WTC11 (cell line): ENCODE data around the gene PPP1R14B.

Experiments used
- CREB1 ChIP-seq: sonication (generic); formaldehyde crosslinking; IDR thresholded peaks from 2 replicates; pipeline ENCODE4 v1.8.0; 2023; ENCODE audit warnings: mild to moderate bottlenecking, missing genetic modification reagents
- ELF4 ChIP-seq: sonication (generic); formaldehyde crosslinking; IDR thresholded peaks from 2 replicates; pipeline ENCODE4 v1.8.1; 2022; ENCODE audit warnings: low read depth, mild to moderate bottlenecking, moderate library complexity, missing genetic modification reagents
- JAZF1 ChIP-seq: fragments of 250-450 bp; sonication (Bioruptor Pico); IDR thresholded peaks from 2 replicates; pipeline ENCODE4 v1.9.0; 2021; ENCODE audit warnings: moderate library complexity, mild to moderate bottlenecking, inconsistent platforms
- NFYB ChIP-seq: sonication (generic); formaldehyde crosslinking; conservative IDR thresholded peaks from 2 replicates; pipeline ENCODE4 v1.8.0; 2022; ENCODE audit warnings: low read depth, missing genetic modification reagents
- SP1 ChIP-seq: sonication (generic); formaldehyde crosslinking; conservative IDR thresholded peaks from 2 replicates; pipeline ENCODE4 v1.8.1; 2022; ENCODE audit warnings: missing genetic modification reagents
- TF ChIP-seq, protein P1 (sequence below): sonication (generic); formaldehyde crosslinking; IDR thresholded peaks from 2 replicates; pipeline ENCODE4 v1.8.0; 2022; ENCODE audit warnings: missing genetic modification reagents
- TF ChIP-seq, protein P2 (sequence below): fragments of 200-600 bp; IDR thresholded peaks from 2 replicates; pipeline ENCODE4 v1.8.0; 2022; ENCODE audit warnings: antibody characterized with exemption
- TF ChIP-seq, protein P3 (sequence below): sonication (generic); formaldehyde crosslinking; IDR thresholded peaks from 2 replicates; pipeline ENCODE4 v1.8.0; 2022; ENCODE audit warnings: mild to moderate bottlenecking, missing genetic modification reagents

DNA sequence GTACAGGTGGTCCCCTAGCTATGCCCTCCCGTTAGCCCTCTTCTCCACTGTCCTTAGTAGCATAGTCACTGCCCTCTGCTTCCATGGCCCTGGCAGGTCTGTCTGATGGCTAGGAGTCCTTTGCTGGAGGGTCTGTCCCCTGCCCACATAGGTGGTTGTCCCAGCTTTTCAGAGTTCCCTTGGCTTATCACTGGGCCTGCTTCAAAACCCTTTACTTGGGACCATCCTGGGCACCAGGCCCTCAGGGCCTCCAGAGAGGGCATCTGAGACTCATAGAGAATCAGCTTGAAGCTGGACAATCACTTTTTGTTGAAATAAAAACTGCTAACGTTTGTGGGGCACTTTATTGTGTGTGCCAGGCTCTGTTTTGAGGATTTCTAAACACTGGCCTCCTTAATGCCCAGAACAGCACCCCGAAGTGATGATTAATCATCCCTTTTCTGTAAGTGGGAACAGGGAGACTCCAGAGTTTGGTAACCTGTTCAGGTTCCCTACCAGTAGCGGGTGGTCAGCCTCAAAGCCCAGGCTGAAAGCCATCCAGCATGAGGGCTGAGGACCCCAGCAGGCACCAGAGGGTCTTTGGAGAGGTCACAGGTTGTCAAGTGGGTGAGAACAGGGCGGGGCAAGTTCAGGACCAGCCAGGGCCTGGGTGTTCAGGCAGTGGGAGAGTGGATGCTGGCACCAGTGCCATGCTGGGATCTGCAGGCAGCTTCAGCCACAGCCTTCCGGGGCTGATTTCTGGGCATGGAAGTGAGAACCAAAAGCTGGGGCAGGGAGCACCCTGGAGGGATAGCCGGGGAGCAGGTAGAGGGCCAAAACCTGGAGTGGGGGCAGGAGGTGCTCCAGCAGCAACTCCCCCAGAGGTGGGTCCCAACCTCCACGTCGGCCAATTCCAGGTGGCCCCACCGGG is 43.9 kb upstream of the PPP1R14B start:
- TF ChIP-seq, protein P1, sequence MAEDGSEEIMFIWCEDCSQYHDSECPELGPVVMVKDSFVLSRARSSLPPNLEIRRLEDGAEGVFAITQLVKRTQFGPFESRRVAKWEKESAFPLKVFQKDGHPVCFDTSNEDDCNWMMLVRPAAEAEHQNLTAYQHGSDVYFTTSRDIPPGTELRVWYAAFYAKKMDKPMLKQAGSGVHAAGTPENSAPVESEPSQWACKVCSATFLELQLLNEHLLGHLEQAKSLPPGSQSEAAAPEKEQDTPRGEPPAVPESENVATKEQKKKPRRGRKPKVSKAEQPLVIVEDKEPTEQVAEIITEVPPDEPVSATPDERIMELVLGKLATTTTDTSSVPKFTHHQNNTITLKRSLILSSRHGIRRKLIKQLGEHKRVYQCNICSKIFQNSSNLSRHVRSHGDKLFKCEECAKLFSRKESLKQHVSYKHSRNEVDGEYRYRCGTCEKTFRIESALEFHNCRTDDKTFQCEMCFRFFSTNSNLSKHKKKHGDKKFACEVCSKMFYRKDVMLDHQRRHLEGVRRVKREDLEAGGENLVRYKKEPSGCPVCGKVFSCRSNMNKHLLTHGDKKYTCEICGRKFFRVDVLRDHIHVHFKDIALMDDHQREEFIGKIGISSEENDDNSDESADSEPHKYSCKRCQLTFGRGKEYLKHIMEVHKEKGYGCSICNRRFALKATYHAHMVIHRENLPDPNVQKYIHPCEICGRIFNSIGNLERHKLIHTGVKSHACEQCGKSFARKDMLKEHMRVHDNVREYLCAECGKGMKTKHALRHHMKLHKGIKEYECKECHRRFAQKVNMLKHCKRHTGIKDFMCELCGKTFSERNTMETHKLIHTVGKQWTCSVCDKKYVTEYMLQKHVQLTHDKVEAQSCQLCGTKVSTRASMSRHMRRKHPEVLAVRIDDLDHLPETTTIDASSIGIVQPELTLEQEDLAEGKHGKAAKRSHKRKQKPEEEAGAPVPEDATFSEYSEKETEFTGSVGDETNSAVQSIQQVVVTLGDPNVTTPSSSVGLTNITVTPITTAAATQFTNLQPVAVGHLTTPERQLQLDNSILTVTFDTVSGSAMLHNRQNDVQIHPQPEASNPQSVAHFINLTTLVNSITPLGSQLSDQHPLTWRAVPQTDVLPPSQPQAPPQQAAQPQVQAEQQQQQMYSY (CRISPR knock-in tag) = peak; percentile 87
- TF ChIP-seq, protein P2, sequence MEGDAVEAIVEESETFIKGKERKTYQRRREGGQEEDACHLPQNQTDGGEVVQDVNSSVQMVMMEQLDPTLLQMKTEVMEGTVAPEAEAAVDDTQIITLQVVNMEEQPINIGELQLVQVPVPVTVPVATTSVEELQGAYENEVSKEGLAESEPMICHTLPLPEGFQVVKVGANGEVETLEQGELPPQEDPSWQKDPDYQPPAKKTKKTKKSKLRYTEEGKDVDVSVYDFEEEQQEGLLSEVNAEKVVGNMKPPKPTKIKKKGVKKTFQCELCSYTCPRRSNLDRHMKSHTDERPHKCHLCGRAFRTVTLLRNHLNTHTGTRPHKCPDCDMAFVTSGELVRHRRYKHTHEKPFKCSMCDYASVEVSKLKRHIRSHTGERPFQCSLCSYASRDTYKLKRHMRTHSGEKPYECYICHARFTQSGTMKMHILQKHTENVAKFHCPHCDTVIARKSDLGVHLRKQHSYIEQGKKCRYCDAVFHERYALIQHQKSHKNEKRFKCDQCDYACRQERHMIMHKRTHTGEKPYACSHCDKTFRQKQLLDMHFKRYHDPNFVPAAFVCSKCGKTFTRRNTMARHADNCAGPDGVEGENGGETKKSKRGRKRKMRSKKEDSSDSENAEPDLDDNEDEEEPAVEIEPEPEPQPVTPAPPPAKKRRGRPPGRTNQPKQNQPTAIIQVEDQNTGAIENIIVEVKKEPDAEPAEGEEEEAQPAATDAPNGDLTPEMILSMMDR = no peak
- no peak for TF ChIP-seq CREB1 (CRISPR knock-in tag)
- no peak for TF ChIP-seq SP1 (CRISPR knock-in tag)
- TF ChIP-seq NFYB (CRISPR knock-in tag) = no peak
- TF ChIP-seq, protein P3, sequence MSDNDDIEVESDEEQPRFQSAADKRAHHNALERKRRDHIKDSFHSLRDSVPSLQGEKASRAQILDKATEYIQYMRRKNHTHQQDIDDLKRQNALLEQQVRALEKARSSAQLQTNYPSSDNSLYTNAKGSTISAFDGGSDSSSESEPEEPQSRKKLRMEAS (CRISPR knock-in tag) = no peak
- TF ChIP-seq JAZF1 (CRISPR knock-in tag) = no peak
- no peak for TF ChIP-seq ELF4 (CRISPR knock-in tag)
